Astrocyte (in vitro differentiated cells and primary cell): ENCODE data around the gene SMO.

Experiments used
- EZH2 ChIP-seq: IDR thresholded peaks from 2 replicates; pipeline ENCODE4 v1.6.1; 2012; ENCODE audit warnings: mild to moderate bottlenecking, low read length, inconsistent platforms; ENCODE audit not compliant: insufficient read depth
- TF ChIP-seq, protein P1 (sequence below): IDR thresholded peaks from 2 replicates; pipeline ENCODE4 v1.5.1; 2011; ENCODE audit warnings: low read depth, mild to moderate bottlenecking, inconsistent platforms, low read length, moderate library complexity; ENCODE audit not compliant: insufficient read depth

DNA sequence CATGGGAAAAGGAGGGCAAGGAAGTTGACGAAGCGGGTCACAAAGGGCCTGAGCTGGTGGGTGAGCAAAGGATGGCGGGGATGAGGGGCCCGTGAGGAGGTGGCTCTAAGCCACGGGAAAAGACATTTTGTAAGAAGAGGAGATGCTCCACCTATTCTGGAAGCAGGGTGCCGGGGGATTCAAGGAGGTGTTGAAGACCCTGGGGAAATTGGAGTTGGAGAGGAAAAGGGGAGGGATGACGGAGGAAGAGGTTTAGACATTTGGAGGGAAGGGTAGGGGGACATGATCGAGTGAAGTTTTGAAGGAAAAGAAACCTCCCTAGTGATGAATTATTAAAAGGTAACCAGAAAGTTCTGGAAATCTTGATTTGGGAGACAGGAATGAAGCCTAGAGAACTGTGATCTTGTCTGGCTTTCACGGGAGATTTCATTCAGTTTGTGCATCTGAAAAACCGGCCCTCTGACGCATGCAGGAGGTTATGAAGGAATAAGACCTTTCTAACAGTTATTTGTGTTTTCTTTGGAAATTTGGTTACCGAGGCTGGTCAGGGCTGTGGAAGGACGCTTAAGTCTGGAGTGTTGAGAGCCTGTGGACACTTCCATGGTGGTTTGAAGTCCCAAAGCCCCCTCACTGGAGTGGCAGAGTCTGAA lies 1.4 kb downstream of the SMO start:
- TF ChIP-seq, protein P1, sequence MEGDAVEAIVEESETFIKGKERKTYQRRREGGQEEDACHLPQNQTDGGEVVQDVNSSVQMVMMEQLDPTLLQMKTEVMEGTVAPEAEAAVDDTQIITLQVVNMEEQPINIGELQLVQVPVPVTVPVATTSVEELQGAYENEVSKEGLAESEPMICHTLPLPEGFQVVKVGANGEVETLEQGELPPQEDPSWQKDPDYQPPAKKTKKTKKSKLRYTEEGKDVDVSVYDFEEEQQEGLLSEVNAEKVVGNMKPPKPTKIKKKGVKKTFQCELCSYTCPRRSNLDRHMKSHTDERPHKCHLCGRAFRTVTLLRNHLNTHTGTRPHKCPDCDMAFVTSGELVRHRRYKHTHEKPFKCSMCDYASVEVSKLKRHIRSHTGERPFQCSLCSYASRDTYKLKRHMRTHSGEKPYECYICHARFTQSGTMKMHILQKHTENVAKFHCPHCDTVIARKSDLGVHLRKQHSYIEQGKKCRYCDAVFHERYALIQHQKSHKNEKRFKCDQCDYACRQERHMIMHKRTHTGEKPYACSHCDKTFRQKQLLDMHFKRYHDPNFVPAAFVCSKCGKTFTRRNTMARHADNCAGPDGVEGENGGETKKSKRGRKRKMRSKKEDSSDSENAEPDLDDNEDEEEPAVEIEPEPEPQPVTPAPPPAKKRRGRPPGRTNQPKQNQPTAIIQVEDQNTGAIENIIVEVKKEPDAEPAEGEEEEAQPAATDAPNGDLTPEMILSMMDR: no peak
- TF ChIP-seq EZH2: no peak
